HG03095 (cell line): Measurements from ENCODE around the gene ZSCAN10.

ENCODE experiments used
- ATAC-seq: cut with Tn5 transposase; IDR thresholded peaks from one replicate; pipeline ENCODE4 v1.9.1; 2021; ENCODE audit warnings: moderate library complexity; ENCODE audit not compliant: unreplicated experiment

ZSCAN10 gene

GRCh38 chr16:3112058-3112880 lies 13.2 kb upstream of the ZSCAN10 start, which contains the start of gene ZNF205:
TSS of gene ZNF205 (plus strand) at chr16:3112586. CDS start at chr16:3113431, 845 bp downstream.
- ATAC-seq = no peak

DNA sequence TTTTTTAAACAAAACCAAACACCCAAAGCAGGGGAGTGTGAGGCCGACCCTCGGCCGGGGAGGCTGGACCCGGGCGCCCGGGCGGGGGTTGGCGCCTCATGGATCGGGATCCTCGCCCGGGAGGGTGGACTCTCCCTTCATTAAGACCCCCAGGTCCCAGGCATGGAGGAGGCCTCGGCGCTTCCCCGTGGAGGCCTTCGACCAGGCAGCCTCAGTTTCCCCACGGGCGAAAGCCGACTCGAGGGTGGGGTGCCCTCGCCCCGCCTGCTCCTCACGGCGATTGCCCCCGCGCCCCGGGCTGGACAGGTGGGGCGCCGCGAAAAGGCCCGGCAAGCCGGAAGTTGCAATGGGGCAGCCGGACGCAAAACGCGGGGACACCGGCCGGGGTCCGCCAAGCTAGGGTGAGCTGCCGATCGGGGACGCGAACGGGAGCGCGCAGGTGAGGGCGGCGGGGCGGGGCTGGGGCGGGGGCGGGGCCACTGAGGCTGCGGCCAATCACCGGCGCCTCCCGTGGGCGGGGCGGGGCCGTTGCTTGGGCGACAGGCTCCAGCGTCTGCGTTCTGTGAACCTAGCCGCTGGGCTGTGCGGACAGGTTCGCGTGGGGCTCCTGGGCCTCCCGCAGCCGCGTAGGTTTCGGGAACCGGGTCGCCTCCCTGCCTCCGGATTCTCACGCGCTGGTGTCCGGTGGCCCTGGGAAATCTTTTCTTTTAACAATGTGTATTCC lies 7.3 kb upstream of the ZSCAN10 start:
- peak; percentile 66 for ATAC-seq

DNA sequence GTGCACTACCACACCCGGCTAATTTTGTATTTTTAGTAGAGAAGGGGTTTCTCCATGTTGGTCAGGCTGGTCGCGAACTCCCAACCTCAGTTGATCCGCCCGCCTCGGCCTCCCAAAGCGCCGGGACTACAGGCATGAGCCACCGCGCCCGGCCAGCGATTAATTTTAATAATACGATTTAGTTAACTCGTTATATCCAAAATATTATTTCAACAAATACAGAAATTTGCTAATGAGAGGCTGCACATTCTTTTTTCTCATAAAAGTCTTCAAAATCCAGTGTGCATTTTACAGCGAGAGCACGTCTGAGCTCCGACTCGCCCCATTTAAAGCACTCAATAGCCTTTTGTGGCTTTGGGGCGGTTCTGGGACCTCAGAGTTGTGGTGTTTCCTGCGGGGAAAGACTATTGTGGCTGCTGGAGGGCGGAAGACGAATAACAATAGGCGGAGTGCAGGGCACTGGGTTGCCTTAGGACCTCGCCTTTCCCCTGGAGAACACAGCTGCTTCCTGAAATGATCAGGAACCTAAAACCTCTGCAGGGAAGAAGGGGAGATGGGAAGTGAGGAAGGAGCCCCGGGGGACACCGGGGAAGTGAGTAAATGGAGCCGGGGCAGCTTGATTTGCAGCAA lies 2.9 kb upstream of the ZSCAN10 start:
- no peak for ATAC-seq

GRCh38 chr16:3101018-3101840 lies 2.1 kb upstream of the ZSCAN10 start:
- no peak for ATAC-seq

DNA sequence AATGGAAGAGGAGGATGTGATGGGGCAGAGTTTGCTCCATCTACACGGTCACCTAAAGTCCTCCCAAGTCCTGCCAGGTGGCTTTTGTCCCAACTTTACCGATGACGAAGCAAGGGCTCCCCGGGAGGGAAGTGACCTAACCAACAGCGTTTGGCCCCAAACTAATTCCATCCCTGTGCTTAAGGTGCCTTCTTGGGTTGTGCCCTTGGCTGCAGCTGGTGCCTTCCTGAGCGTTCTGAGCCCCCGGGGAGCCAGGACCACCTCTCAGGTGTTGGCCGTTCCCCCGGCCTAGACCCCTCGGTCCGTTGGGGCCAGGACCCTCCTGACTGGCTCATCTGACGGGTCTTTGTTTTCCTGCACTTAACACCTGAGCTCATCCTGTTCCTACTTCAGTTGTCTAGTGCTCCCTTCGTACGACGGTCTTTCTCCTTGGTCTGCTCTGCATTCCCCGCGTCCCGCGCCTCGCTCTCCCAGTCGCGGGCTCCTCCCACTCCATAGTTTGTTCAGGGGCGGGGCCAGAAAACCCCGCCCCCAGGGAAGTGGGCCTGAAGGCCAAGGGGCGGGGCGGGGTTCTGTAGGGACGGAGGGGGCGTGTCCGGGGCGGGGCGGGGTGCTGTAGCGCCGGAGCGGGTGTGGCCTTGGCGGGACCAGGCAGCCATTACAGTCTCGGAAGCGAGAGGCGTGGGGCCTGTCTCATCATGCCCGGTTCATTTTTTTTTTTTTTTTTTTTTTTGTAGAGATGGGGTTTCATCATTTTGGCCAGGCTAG lies 822 bp upstream of the ZSCAN10 start:
- no peak for ATAC-seq

DNA sequence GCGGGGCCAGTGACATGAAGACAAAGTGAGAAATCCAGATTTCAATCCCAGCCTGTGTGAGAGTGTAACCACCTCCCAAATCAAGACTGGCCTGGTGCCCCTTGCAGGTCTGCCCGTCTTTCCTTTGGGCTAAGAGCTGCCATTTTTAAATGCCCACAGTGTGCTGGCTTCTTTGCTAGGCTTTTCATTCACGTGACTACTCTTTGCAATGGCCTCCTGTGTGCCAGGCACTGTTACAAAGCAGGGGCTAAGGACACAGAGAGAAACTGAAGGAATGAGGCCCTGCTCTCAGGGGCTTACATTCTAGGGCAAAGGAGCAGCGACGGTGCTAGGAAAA lies 269 bp upstream of the ZSCAN10 start:
- no peak for ATAC-seq

DNA sequence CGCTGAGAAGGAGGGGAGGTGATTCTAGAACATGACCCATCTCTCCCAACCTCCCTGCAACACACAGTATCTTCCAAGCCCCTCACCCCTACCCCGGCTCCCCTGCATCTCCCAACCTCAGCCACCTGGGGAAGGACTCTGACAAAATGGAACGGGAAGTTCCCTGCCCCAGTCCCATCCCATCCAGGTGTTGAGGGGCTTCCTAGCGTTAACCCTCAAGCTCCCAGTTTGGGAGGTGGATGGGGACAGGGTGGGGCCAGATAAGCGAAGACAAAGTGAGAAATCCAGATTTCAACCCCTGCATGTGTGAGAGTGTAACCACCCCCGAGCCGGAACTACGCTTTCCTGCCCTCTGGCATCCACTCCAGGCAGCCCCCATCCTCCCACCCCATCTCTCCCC lies 1.8 kb downstream of the ZSCAN10 start:
- no peak for ATAC-seq

DNA sequence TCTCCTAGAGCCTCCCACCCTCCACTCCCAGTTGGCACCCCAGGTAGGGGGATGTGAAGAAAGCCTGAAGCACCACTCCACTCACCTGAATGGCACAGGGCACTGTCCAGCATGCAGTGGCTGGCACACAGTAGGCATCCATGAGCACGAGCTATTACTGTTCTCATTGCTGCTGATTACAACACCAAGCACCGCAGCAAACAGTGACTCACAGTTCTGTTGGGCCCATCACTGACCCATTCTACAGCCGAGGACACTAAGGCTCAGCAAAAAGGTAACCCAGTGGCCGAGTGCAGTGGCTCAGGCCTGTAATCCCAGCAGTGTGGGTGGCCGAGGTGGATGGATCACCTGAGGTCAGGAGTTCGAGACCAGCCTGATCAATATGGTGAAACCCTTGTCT lies 2.7 kb downstream of the ZSCAN10 start:
- ATAC-seq = no peak

GRCh38 chr16:3095869-3096268 lies 3.2 kb downstream of the ZSCAN10 start:
- ATAC-seq = peak; percentile 58

GRCh38 chr16:3094289-3095027 lies 4.6 kb downstream of the ZSCAN10 start:
- ATAC-seq = no peak

GRCh38 chr16:3092501-3092941 lies 6.6 kb downstream of the ZSCAN10 start:
- no peak for ATAC-seq

DNA sequence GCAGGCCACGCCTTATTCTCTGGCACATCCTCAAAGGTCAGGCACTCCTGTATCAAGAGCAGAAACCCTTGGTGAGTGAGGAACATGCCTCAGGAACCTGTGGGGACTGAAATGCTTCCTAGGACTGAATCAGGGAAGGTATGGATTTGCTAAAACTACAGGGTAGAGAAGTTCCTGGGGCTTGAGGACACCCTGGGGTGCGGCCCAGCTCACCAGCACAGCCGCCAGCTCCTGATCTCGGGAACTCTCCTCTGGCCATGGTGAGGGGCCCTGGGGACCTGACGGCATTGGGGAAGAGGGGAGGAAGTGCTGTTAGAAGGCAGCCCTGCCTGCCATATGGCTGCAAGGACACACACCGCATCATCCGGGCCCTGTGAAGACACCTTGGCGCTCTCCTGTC lies 7.5 kb downstream of the ZSCAN10 start:
- no peak for ATAC-seq

DNA sequence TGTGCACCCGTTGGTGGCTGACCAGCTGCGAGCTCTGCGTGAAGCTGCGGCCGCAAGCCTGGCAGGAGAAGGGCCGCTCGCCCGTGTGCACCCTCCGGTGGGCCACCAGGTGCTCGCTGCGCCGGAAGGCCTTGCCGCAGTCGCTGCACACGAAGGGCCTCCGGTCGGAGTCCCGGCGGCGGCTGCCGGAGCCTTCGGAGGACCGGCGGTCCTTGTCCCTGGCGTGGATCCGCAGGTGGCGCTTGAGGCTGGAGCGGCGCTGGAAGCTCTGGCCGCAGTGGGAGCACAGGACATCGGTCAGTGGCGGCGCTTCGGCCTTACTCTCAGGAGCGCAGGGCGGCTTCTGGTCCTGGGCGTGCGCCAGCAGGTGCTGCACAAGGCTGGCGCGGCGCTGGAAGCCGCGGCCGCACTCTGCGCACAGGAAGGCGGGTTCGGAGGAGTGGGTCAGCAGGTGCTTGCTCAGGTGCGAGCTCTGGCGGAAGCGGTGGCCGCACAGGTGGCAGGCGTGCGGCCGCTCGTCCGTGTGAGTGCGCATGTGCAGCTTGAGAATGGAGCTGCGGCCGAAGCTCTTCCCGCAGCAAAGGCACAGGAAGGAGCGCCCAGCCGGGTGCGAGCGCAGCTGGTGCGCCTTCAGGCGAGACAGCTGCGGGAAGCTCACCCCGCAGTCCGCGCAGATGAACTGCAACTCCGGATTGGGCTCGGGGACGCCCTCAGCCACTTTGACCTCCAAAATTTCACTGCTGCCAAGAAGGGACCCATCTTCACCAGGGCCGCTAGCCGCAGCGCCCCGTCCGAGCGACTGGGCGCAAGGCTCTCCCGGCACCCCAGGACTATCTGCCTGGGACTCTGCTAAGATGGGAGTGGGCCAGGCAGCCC lies 9.1 kb downstream of the ZSCAN10 start:
- ATAC-seq = no peak

DNA sequence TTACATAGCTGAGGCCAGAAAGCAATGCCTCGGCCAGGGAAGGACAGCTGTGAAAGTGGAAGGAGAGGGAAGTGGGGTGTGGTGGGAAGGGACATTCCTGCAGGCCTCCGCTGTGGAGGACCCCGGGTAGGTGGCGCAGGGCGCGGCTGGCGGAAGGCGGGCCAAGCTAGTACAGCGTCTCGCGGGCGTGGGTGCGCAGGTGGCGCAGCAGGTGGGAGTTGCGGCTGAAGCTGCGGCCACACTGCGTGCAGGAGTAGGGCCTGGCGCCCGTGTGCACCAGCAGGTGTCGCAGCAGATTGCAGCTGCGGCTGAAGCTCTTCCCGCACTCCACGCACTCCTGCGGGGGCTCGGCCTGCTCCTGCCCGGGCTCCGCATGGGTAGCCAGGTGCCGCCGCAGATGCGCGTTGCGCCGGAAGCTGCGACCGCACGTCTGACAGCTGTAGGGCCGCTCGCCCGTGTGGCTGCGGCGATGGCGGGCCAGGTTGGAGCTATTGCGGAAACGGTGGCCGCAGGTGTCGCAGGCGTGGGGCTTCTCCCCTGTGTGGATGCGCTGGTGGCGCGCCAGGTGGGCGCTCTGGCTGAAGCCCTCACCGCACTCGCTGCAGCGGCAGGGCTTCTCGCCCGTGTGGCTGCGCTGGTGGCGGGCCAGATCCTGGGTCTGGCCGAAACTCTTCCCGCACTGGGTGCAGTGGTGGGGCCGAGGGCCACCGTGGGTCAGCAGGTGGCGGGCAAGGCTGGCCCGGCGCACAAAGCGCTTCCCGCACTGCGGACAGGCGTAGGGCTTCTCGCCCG lies 10.0 kb downstream of the ZSCAN10 start:
- ATAC-seq = no peak

DNA sequence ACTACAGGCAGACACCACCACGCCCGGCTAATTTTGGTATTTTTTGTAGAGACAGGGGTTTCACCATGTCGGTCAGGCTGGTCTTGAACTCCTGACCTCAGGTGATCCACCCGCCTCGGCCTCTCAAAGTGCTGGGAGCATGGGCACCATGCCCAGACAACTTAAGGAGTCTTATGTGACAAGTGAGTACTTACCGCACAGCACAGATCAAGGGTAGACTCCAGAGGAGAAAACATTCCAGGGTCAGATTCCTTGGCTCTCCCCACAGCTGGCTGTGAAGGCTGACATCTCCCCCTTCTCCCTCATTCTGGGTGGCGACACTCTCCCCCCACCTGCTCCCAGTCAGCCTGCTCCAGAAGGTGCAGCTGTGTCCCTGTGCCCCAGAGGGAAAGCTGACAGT lies 10.6 kb downstream of the ZSCAN10 start:
- no peak for ATAC-seq

DNA sequence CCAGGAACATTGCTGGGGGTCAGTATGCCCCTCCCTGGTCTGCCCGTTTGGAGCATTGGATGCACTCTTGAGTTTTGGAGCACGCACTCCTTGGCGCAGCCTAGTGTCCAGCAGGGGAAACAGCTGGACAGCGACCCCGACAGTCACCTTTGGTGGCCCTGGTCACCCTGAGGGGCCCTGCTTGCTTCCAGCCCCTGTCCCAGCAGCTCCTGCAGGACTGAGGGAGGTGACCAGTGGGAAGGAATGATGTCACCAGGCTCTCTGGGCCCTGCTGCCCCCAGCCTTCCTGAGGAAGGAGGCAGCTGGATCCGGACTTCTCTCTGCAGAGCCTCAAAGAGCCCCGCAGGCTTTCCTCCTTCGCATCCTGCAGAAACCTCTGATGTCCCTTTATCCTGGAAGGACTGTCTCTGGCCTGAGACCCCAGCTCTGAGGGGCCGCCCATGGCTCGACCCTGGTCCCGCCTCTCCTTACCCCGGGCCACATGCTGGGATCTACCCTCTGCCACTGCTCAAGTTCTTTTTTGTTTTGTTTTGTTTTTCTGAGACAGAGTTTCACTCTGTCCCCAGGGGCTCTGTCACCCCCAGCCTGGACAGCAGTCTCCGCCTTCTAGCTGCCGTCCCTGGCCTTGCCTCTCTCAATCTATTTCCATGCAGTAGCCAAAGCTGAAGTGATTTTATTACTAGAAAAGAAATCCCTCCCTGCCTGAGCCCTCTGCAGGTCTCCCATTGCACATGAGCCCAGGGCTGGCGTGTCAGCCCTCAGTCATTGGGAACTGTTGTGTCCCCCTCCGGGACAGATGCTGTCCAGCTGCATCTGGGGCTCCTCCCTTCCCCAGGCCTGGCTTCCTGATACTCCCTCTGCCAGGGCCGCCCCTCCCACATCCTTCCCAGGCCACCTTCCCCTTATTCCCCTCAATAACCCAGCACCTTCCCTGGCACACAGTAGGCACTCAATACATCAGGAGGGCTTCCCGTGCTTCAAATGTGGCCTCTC lies 11.6 kb downstream of the ZSCAN10 start:
- no peak for ATAC-seq
